Measurements from ENCODE around the gene QPCTL. TPM values are rescaled to one million over a fixed set of nuclear protein-coding genes. Genes with fewer than 3 reads are reported as not detected.

Gene QPCTL
- total RNA-seq, 2 donors from 2014 or later: 11.0 to 15.9 TPM

DNA sequence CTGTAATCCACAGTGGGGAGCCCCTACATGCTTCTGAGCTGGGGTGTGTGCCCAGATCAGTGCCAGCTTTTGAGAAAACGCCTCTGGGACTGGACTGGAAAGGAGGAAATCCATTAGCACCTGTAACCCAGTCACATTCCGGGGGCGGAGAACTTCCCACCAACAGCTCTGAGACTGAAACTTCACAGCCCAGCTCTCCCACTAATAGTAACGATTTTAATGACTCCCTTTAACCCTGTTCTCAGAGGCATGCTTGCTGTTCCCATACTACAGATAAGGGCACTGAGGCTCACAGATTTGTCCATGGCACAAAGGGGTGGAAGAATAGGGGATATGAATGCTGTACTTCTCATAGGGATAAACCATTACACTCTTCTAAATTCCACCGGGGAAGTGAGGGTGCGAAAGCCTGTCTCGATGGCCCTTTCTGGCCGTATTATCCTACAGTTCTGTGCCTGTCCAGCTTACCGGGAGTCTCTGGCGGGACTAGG is 37.4 kb downstream of the QPCTL start:
- no peaks in the 10 kb centered on the region for H3K27me3 ChIP-seq (ENCODE audit: control insufficient read depth, insufficient read depth, low read length, poor library complexity, severe bottlenecking)
- peak; percentile 85 for DNase-seq
- peak overlapping the region; percentile 87 for H3K4me3 Mint-ChIP-seq
- H3K27me3 Mint-ChIP-seq (ENCODE audit: insufficient read depth): no peaks in the 10 kb centered on the region
- H3K27ac Mint-ChIP-seq: peak overlapping the region; percentile 88
- TF ChIP-seq, protein P1, sequence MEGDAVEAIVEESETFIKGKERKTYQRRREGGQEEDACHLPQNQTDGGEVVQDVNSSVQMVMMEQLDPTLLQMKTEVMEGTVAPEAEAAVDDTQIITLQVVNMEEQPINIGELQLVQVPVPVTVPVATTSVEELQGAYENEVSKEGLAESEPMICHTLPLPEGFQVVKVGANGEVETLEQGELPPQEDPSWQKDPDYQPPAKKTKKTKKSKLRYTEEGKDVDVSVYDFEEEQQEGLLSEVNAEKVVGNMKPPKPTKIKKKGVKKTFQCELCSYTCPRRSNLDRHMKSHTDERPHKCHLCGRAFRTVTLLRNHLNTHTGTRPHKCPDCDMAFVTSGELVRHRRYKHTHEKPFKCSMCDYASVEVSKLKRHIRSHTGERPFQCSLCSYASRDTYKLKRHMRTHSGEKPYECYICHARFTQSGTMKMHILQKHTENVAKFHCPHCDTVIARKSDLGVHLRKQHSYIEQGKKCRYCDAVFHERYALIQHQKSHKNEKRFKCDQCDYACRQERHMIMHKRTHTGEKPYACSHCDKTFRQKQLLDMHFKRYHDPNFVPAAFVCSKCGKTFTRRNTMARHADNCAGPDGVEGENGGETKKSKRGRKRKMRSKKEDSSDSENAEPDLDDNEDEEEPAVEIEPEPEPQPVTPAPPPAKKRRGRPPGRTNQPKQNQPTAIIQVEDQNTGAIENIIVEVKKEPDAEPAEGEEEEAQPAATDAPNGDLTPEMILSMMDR (conservative IDR thresholded peaks at IDR 0.05): no peak
- peaks cover 9% of the 10 kb centered on the region for H3K4me1 Mint-ChIP-seq
- H3K27ac ChIP-seq (ENCODE audit: low read depth, low read length): no peak overlapping the region
- H3K36me3 Mint-ChIP-seq (ENCODE audit: low read depth): peaks cover 6% of the 10 kb centered on the region
- H3K36me3 ChIP-seq (ENCODE audit: control insufficient read depth, insufficient read depth, low read length): peaks cover 4% of the 10 kb centered on the region
- no peaks in the 10 kb centered on the region for H3K9me3 Mint-ChIP-seq
- H3K4me3 ChIP-seq (ENCODE audit: low read length): peak overlapping the region; percentile 96
- H3K9me3 ChIP-seq (ENCODE audit: control insufficient read depth, low read length): no peaks in the 10 kb centered on the region
- WGBS, 2 experiments (ENCODE audit: insufficient coverage in 1 of 2, insufficient read length in 1 of 2): 8 to 9% methylated on average over 8 to 10 of the region's 10 CpGs
- peaks cover 2% of the 10 kb centered on the region for H3K4me1 ChIP-seq (ENCODE audit: control insufficient read depth, insufficient read depth, low read length)
- H3K9ac ChIP-seq (ENCODE audit: extremely low read depth, low read length, poor library complexity, severe bottlenecking): peak overlapping the region; percentile 82

GRCh38 chr19:45730368-45731288 is 38.2 kb downstream of the QPCTL start, which contains the start of gene FBXO46:
Gene FBXO46, minus strand, starts transcription at chr19:45730896. Its CDS starts 17,401 bp downstream, at chr19:45713495.
- Mint-ChIP-seq H3K9me3 (no peaks in the 10 kb centered on the region), H3K27ac (peak within 1 kb of the TSS; percentile 88), H3K4me1 (peaks cover 9% of the 10 kb centered on the region), H3K36me3 (ENCODE audit: low read depth) (peaks cover 5% of the 10 kb centered on the region), H3K4me3 (peak within 1 kb of the TSS; percentile 87), H3K27me3 (ENCODE audit: insufficient read depth) (no peaks in the 10 kb centered on the region)
- 0 to 2% methylated on average over 14 to 48 of the region's 48 CpGs for WGBS, 2 experiments (ENCODE audit: insufficient coverage in 1 of 2, insufficient read length in 1 of 2)
- Histone ChIP-seq H3K27ac (ENCODE audit: low read depth, low read length) (peak within 1 kb of the TSS; percentile 58), H3K9ac (ENCODE audit: extremely low read depth, low read length, poor library complexity, severe bottlenecking) (peak within 1 kb of the TSS; percentile 82), H3K36me3 (ENCODE audit: control insufficient read depth, insufficient read depth, low read length) (no peaks in the 10 kb centered on the region), H3K4me1 (ENCODE audit: control insufficient read depth, insufficient read depth, low read length) (peaks cover 2% of the 10 kb centered on the region), H3K4me3 (ENCODE audit: low read length) (peak within 1 kb of the TSS; percentile 96), H3K27me3 (ENCODE audit: control insufficient read depth, insufficient read depth, low read length, poor library complexity, severe bottlenecking) (no peaks in the 10 kb centered on the region), H3K9me3 (ENCODE audit: control insufficient read depth, low read length) (no peaks in the 10 kb centered on the region)
- peak; percentile 99 for DNase-seq
- TF ChIP-seq, protein P1 (conservative IDR thresholded peaks at IDR 0.05): no peak

GRCh38 chr19:45733160-45733810 is 40.8 kb downstream of the QPCTL start, which contains the start of gene MEIOSIN:
Gene MEIOSIN, plus strand, starts transcription at chr19:45733439. Its CDS starts 1,938 bp downstream, at chr19:45735377.
- H3K27ac Mint-ChIP-seq: no peak within 1 kb of the TSS
- WGBS, 2 experiments (ENCODE audit: insufficient coverage in 1 of 2, insufficient read length in 1 of 2): 93 to 96% methylated on average over 50 to 59 of the region's 59 CpGs

More at GRCh38 chr19:45733160-45733810, 40.8 kb downstream of the QPCTL start, which contains the start of gene MEIOSIN:
- Mint-ChIP-seq H3K27me3 (ENCODE audit: insufficient read depth) (peaks cover 5% of the 10 kb centered on the region), H3K36me3 (ENCODE audit: low read depth) (no peaks in the 10 kb centered on the region), H3K9me3 (no peaks in the 10 kb centered on the region), H3K4me1 (peaks cover 6% of the 10 kb centered on the region), H3K4me3 (no peak within 1 kb of the TSS)
- Histone ChIP-seq H3K36me3 (ENCODE audit: control insufficient read depth, insufficient read depth, low read length) (no peaks in the 10 kb centered on the region), H3K27ac (ENCODE audit: low read depth, low read length) (no peak within 1 kb of the TSS), H3K4me1 (ENCODE audit: control insufficient read depth, insufficient read depth, low read length) (peaks cover 2% of the 10 kb centered on the region), H3K9me3 (ENCODE audit: control insufficient read depth, low read length) (no peaks in the 10 kb centered on the region), H3K4me3 (ENCODE audit: low read length) (no peak within 1 kb of the TSS), H3K9ac (ENCODE audit: extremely low read depth, low read length, poor library complexity, severe bottlenecking) (no peak within 1 kb of the TSS), H3K27me3 (ENCODE audit: control insufficient read depth, insufficient read depth, low read length, poor library complexity, severe bottlenecking) (no peaks in the 10 kb centered on the region)
- no peak for DNase-seq
- TF ChIP-seq, protein P1 (conservative IDR thresholded peaks at IDR 0.05): no peak

Data from endodermal cell (in vitro differentiated cells).